Sciatic nerve (tissue), 2 donors: ENCODE measurements around the gene ZNF362. TPM values are rescaled to one million over a fixed set of nuclear protein-coding genes. Genes with fewer than 3 reads are reported as not detected.

Experiments
- ATAC-seq: fragments of 200-7000 bp; cut with Tn5 transposase; one replicate; pipeline ENCODE4 v1.9.1; 2020; ENCODE audit warnings: mild to moderate bottlenecking, moderate library complexity
- DNase-seq: peaks from one replicate; pipeline ENCODE4 v3.0.0-alpha.2; 2020; ENCODE audit warnings: low spot score
- intact Hi-C: fragments of 100-400 bp; cut with DNase I; formaldehyde crosslinking; loops from one replicate; pipeline ENCODE4 v1.14.2; 2022
- microRNA-seq: library from miRNA; unstranded; fragments of <30 nt; microRNA quantifications from one replicate; pipeline ENCODE4 v1.2.0, GENCODE V29; 2020
- total RNA-seq: library from RNA; stranded (reverse); fragmentation: NEBNext Ultra II Directional; extraction: Animal tissue kit (Norgen Biotek cat#: 25700); gene quantifications from one replicate; pipeline ENCODE4 v1.2.1, GENCODE V29; 2021
- donor health status: DM: no; HTN: no; CAD: no.
- donor health status: DM: no; HTN: no; CAD: no.

The ZNF362 gene
- total RNA-seq, 1 donor from 2014 or later = 40.0 TPM

DNA sequence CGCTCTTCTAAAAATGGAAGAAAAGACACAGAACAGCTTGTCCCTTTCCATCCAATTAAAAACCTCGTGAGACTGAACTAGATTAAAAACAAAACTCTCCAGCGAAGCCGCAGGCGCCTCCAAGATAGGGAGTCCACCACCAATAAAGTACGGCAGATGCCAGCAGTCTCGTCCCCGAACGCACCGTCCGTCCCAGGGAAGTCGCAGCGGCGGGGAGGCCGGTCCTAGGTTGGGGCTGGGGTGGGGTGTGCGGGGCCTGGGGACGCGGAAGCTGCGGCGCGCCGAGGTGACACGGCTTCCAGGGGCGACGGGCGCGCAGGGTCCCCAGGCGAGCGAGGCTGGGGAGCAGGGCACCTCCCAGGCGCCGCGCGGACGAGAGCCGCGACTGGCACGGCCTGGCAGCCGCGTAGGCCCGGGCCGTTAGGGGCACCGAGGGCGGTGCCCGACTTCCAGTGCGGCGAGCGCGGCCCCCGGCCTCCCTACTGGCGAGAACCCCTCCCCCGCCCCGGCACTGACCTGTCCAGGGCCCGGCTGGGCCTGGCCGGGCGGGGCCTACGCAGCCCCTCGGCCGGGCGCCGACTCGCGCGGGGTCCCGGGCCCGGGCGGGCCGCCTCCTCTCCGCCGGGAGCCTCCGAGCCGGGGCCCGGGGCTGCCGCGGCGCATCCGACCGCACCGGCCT lies 92.9 kb downstream of the ZNF362 start:
- intact Hi-C loops = no loop called here
- ATAC-seq (peak; percentile 7), DNase-seq (no peak)

DNA sequence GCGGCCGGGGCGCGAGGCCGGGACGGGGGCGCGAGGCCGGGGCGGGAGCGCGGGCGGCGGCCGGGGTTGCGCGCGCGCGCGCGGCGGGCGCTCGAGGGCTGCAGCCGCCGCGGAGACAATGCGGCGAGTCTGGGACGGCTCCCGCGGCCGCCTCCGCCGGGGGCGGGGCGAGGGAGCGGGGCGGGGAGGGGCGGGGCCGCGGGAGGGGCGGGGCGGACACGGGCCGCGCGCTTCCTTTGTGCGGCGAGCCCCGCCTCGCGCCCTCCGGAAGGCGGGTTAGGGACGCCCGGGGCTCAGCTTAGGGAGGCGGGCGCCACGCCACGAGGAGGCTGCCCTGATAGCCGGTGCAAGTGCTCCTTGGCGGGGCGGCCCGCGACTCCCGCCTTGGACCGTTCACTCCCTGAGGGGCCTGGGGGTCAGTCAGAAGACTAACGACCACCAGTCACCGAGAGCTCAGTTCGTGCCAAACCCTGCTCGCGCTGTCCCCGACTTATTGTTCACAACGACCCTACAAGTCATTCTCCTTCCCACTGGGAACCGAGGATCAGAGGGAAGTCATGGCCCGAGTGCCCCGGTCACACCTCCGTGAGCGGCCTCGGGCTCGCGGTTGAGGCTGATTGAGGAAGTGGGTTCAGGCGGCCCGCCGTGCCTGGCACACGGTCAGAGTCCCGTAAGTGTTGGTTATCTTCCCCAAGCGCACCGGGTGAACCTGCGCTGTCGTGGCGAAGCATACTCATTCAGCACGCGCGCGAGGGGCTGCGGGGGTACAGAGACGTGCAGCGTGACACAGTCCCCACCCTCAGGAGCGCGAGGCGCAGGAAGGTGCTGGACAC lies 93.7 kb downstream of the ZNF362 start:
- ATAC-seq (peak; percentile 93), DNase-seq (peak; percentile 91)
- intact Hi-C loops = no loop called here

Small RNA genes lying within 50 kb of the gene (microRNA-seq; reads per million reads assigned to microRNA genes)
- 45.6 reads per million, percentile 46 among the genes with 10 or more reads in this experiment for gene MIR3605

Other genes with a start within 250 kb of the ZNF362 start
- 111 TPM for gene AK2, start 219.6 kb upstream of the ZNF362 start, total RNA-seq
- gene AZIN2, start 175.3 kb upstream of the ZNF362 start, total RNA-seq = 12.4 TPM
- gene TRIM62, start 74.4 kb upstream of the ZNF362 start, total RNA-seq = 12.7 TPM
- gene A3GALT2, start 64.6 kb downstream of the ZNF362 start, total RNA-seq = not detected
- 109 TPM for gene PHC2, start 174.6 kb downstream of the ZNF362 start, total RNA-seq
- 8.1 TPM for gene ZSCAN20, start 216.2 kb downstream of the ZNF362 start, total RNA-seq